Measurements from ENCODE around the gene NCBP3.

DNA sequence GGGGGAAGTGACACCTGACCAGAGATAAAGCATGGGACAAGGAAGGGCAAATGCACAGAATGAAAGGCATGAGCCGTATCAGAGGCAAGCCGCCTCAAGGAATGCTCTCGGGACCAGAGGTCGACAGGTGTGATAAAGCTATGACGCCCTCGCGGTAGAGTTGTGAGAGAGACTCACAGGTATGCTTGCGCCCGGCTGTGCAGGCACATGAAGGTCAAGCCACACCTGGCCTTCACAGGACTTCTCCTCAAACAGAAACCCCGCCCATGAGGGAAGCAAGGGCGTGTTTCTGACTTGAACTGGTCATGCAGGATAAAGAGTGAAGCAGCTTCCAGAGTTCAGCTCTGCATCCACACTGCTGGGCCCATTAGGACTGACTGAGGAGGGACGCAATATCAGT lies 7.8 kb downstream of the NCBP3 start:
- TF ChIP-seq YY1 (IDR thresholded peaks at IDR 0.05; ENCODE audit: insufficient read depth, insufficient read length) (no peak), ZNF274 (IDR thresholded peaks at IDR 0.05; ENCODE audit: low read depth, low read length) (no peak)

Measured in NT2/D1 (cell line).